Measurements from ENCODE around the gene SYTL5.

DNA sequence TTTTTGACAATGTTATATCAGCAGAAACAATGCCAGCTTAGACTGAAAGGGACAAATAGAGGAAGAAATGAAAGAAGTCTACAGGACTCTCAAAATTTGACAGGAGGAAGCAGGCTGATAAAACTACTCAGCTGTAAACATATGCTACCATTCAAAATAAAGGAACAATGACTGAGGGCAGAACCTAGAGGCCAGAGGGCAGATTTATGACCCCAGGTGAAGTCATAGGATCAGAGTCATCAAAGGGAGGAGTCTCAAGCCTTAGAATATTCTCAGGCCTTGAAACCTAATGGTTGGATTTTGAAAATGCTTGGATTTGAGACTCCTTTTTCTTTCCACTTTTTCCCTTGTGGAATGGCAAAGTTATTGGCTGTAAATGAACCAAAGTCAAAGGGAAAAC lies 17.0 kb upstream of the SYTL5 start:
- TF ChIP-seq SPI1 (IDR thresholded peaks at IDR 0.05; ENCODE audit: borderline replicate concordance, low read depth) (no peak), GABPA (IDR thresholded peaks at IDR 0.05; ENCODE audit: low read depth) (no peak), POLR2AphosphoS5 (IDR thresholded peaks at IDR 0.05; ENCODE audit: low read depth) (no peak)
- TF ChIP-seq, protein P1, sequence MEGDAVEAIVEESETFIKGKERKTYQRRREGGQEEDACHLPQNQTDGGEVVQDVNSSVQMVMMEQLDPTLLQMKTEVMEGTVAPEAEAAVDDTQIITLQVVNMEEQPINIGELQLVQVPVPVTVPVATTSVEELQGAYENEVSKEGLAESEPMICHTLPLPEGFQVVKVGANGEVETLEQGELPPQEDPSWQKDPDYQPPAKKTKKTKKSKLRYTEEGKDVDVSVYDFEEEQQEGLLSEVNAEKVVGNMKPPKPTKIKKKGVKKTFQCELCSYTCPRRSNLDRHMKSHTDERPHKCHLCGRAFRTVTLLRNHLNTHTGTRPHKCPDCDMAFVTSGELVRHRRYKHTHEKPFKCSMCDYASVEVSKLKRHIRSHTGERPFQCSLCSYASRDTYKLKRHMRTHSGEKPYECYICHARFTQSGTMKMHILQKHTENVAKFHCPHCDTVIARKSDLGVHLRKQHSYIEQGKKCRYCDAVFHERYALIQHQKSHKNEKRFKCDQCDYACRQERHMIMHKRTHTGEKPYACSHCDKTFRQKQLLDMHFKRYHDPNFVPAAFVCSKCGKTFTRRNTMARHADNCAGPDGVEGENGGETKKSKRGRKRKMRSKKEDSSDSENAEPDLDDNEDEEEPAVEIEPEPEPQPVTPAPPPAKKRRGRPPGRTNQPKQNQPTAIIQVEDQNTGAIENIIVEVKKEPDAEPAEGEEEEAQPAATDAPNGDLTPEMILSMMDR (IDR thresholded peaks at IDR 0.05; ENCODE audit: insufficient read depth, low read length): no peak

Data from HL-60 (cell line).